ENCODE data around the gene CCDC87. TPM values are rescaled to one million over a fixed set of nuclear protein-coding genes. Genes with fewer than 3 reads are reported as not detected.

The CCDC87 gene
- total RNA-seq, 1 experiment from 2014 or later: 1.1 TPM

DNA sequence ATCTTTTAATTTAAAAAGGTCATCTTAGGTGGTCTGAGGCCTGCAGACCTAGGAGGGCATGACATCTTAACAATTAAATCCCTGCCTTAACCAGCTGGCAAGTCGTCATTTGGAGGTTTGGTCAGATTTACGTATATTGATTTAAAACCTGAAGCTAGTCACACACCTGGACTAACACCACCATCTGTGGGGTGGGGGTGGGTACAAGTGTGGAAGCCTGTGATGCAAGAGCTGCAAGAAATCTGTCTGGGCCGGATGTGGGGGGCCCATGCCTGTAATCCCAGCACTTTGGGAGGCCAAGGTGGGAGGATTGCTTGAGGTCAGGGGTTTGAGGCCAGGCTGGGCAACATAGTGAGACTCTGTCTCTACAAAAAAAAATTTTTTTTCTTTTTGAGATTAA, 11.6 kb downstream of the CCDC87 start:
- peaks cover 4 to 26% (median 13%) of the 10 kb centered on the region in 3 experiments; a peak in 6 of 7 replicates for H3K36me3 Mint-ChIP-seq (ENCODE audit: insufficient read depth in 1 of 3, low read depth in 3 of 3)
- H3K9me3 ChIP-seq (ENCODE audit: control insufficient read depth, low read depth, low read length): no peaks in the 10 kb centered on the region
- H2BK15ac ChIP-seq (ENCODE audit: low read depth, low read length): no peak overlapping the region
- no peak overlapping the region for H3K23ac ChIP-seq (ENCODE audit: insufficient read length, low read depth, low read length)
- H3K14ac ChIP-seq (ENCODE audit: insufficient read depth, low read length): no peak overlapping the region
- peaks cover 18 to 22% of the 10 kb centered on the region in 2 experiments for H3K4me1 Mint-ChIP-seq
- H3K79me2 ChIP-seq (ENCODE audit: insufficient read depth, low read length): no peaks in the 10 kb centered on the region
- peaks cover 11% of the 10 kb centered on the region for H3K27me3 Mint-ChIP-seq (ENCODE audit: low read depth)
- peaks cover 25 to 28% of the 10 kb centered on the region in 2 experiments for H3K9me3 Mint-ChIP-seq
- no peak overlapping the region for H2BK120ac ChIP-seq (ENCODE audit: low read depth, low read length, poor library complexity, severe bottlenecking)
- H3K27ac Mint-ChIP-seq: no peak overlapping the region; a peak in 1 of 7 replicates
- whole genome bisulfite sequencing (ENCODE audit: extremely low coverage, insufficient read length, low lambda C conversion rate): no CpG with 5 or more reads among the region's 3 CpGs
- no peaks in the 10 kb centered on the region for H3K79me1 ChIP-seq (ENCODE audit: insufficient read depth, low read depth, low read length, poor library complexity, severe bottlenecking)
- no peak overlapping the region for H3T11ph ChIP-seq (ENCODE audit: low read length)
- no peak overlapping the region for H4K5ac ChIP-seq (ENCODE audit: insufficient read length, low read depth, low read length)
- H3K4me3 Mint-ChIP-seq: no peak overlapping the region
- no peak overlapping the region for H2BK20ac ChIP-seq (ENCODE audit: low read depth, low read length, poor library complexity, severe bottlenecking)
- H3K27ac ChIP-seq (ENCODE audit: insufficient read length, low read depth, low read length): no peak overlapping the region
- no peak overlapping the region for H3K4ac ChIP-seq (ENCODE audit: low read depth, low read length)
- DNase-seq: no peak
- H2BK12ac ChIP-seq (ENCODE audit: insufficient read length, low read depth, low read length): no peak overlapping the region
- TF ChIP-seq, protein P1, sequence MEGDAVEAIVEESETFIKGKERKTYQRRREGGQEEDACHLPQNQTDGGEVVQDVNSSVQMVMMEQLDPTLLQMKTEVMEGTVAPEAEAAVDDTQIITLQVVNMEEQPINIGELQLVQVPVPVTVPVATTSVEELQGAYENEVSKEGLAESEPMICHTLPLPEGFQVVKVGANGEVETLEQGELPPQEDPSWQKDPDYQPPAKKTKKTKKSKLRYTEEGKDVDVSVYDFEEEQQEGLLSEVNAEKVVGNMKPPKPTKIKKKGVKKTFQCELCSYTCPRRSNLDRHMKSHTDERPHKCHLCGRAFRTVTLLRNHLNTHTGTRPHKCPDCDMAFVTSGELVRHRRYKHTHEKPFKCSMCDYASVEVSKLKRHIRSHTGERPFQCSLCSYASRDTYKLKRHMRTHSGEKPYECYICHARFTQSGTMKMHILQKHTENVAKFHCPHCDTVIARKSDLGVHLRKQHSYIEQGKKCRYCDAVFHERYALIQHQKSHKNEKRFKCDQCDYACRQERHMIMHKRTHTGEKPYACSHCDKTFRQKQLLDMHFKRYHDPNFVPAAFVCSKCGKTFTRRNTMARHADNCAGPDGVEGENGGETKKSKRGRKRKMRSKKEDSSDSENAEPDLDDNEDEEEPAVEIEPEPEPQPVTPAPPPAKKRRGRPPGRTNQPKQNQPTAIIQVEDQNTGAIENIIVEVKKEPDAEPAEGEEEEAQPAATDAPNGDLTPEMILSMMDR (conservative IDR thresholded peaks at IDR 0.05): no peak
- H3K23me2 ChIP-seq (ENCODE audit: insufficient read length, low read depth, low read length, poor library complexity, severe bottlenecking): no peaks in the 10 kb centered on the region
- no peak overlapping the region for H2BK5ac ChIP-seq (ENCODE audit: insufficient read length, low read length)
- no peak overlapping the region for H2AK5ac ChIP-seq (ENCODE audit: insufficient read length, low read length)
- H2AFZ ChIP-seq (ENCODE audit: low read length): no peak overlapping the region
- no peak overlapping the region for H4K8ac ChIP-seq (replicated peaks; ENCODE audit: insufficient read length, low read depth, low read length)
- H3K18ac ChIP-seq (ENCODE audit: insufficient read length, low read depth, low read length): no peak overlapping the region
- no peaks in the 10 kb centered on the region; the same call in 1 of the 2 replicates for H3K27me3 ChIP-seq (ENCODE audit: insufficient read depth, low read length)
- no peaks in the 10 kb centered on the region; the same call in 1 of the 2 replicates for H3K4me1 ChIP-seq (ENCODE audit: insufficient read depth, low read length)
- H3K56ac ChIP-seq (ENCODE audit: insufficient read length, low read depth, low read length): no peak overlapping the region
- H3K4me2 ChIP-seq (ENCODE audit: insufficient read depth, insufficient read length, low read length): no peak overlapping the region
- no peaks in the 10 kb centered on the region for H4K20me1 ChIP-seq (ENCODE audit: control insufficient read depth, insufficient read depth, insufficient read length)
- no peak overlapping the region for H3K9ac ChIP-seq (ENCODE audit: extremely low read depth, insufficient read length, low read length)
- no peak overlapping the region for H4K91ac ChIP-seq (ENCODE audit: insufficient read length, low read depth, low read length)

Data from H9 (cell line).